Fibroblast of skin of right biceps (primary cell): ENCODE data around the gene GALNT10.
A peak's percentile ranks its signal among the peaks of the same experiment; 100 is the strongest.

ENCODE experiments used
- DNase-seq: peaks from one replicate; pipeline ENCODE4 v3.0.0-alpha.2; 2013

GALNT10 gene

GRCh38 chr5:154455585-154455984 lies 265.1 kb downstream of the GALNT10 start:
- no peak for DNase-seq

GRCh38 chr5:154456540-154456939 lies 266.0 kb downstream of the GALNT10 start:
- no peak for DNase-seq

GRCh38 chr5:154459015-154459414 lies 268.5 kb downstream of the GALNT10 start:
- DNase-seq, result no peak

GRCh38 chr5:154460172-154460571 lies 269.6 kb downstream of the GALNT10 start:
- no peak for DNase-seq

- peak; percentile 45 for DNase-seq
These were observed 271.0 kb downstream of the GALNT10 start for GRCh38 chr5:154461531-154461930.

- DNase-seq, result no peak
These were observed 273.9 kb downstream of the GALNT10 start for GRCh38 chr5:154464438-154464837.

GRCh38 chr5:154465169-154465568 lies 274.6 kb downstream of the GALNT10 start:
- peak; percentile 52 for DNase-seq

GRCh38 chr5:154466147-154466546 lies 275.6 kb downstream of the GALNT10 start:
- DNase-seq, result peak; percentile 26

GRCh38 chr5:154466671-154467070 lies 276.1 kb downstream of the GALNT10 start:
- peak; percentile 31 for DNase-seq

GRCh38 chr5:154467655-154468354 lies 277.3 kb downstream of the GALNT10 start:
- peak; percentile 54 for DNase-seq

- no peak for DNase-seq
These were observed 279.6 kb downstream of the GALNT10 start for GRCh38 chr5:154470137-154470536.
